Measurements from ENCODE around the gene C15orf39.

Gene C15orf39

GRCh38 chr15:75212200-75212858 lies 10.6 kb downstream of the C15orf39 start:
- Histone ChIP-seq H3K79me2 (ENCODE audit: control insufficient read depth, low read length) (peaks cover 46% of the 10 kb centered on the region), H3K27me3 (ENCODE audit: control insufficient read depth, low read length) (no peaks in the 10 kb centered on the region), H3F3A (ENCODE audit: control insufficient read depth, insufficient read depth) (no peaks in the 10 kb centered on the region), H3K9me3 (ENCODE audit: control insufficient read depth, insufficient read depth, low read length) (no peaks in the 10 kb centered on the region), H3K4me2 (ENCODE audit: low read length) (no peak overlapping the region), H3K4me3 (ENCODE audit: low read length) (no peak overlapping the region), H3K36me3 (ENCODE audit: control insufficient read depth, low read length) (peaks cover 61% of the 10 kb centered on the region), H3K9me2 (replicated peaks; ENCODE audit: control insufficient read depth, low read length) (no peaks in the 10 kb centered on the region), H4K20me1 (ENCODE audit: control insufficient read depth, insufficient read depth, low read depth, low read length) (peaks cover 24% of the 10 kb centered on the region), H3K4me1 (ENCODE audit: control insufficient read depth, low read length) (no peaks in the 10 kb centered on the region), H3K27ac (ENCODE audit: low read depth, low read length) (no peak overlapping the region)
- TF ChIP-seq CTCF (IDR thresholded peaks at IDR 0.05; ENCODE audit: low read depth, low read length, poor library complexity, severe bottlenecking) (no peak), EZH2phosphoT487 (IDR thresholded peaks at IDR 0.05; ENCODE audit: borderline replicate concordance, low read length) (no peak)

- H3K36me3 ChIP-seq (ENCODE audit: control insufficient read depth, low read length): peaks cover 52% of the 10 kb centered on the region
- H4K20me1 ChIP-seq (ENCODE audit: control insufficient read depth, insufficient read depth, low read depth, low read length): peaks cover 18% of the 10 kb centered on the region
- no peaks in the 10 kb centered on the region for H3K9me3 ChIP-seq (ENCODE audit: control insufficient read depth, insufficient read depth, low read length)
- H3K79me2 ChIP-seq (ENCODE audit: control insufficient read depth, low read length): peaks cover 37% of the 10 kb centered on the region
- H3K4me3 ChIP-seq (ENCODE audit: low read length): no peak overlapping the region
- no peaks in the 10 kb centered on the region for H3K9me2 ChIP-seq (replicated peaks; ENCODE audit: control insufficient read depth, low read length)
- H3K4me1 ChIP-seq (ENCODE audit: control insufficient read depth, low read length): no peaks in the 10 kb centered on the region
- H3F3A ChIP-seq (ENCODE audit: control insufficient read depth, insufficient read depth): no peaks in the 10 kb centered on the region
- no peaks in the 10 kb centered on the region for H3K27me3 ChIP-seq (ENCODE audit: control insufficient read depth, low read length)
- H3K27ac ChIP-seq (ENCODE audit: low read depth, low read length): no peak overlapping the region
- no peak overlapping the region for H3K4me2 ChIP-seq (ENCODE audit: low read length)
- TF ChIP-seq EZH2phosphoT487 (IDR thresholded peaks at IDR 0.05; ENCODE audit: borderline replicate concordance, low read length) (no peak), CTCF (IDR thresholded peaks at IDR 0.05; ENCODE audit: low read depth, low read length, poor library complexity, severe bottlenecking) (no peak)
These were observed 11.6 kb downstream of the C15orf39 start for GRCh38 chr15:75213212-75213767.

- Histone ChIP-seq H3K4me3 (ENCODE audit: low read length) (no peak overlapping the region), H3K27me3 (ENCODE audit: control insufficient read depth, low read length) (no peaks in the 10 kb centered on the region), H4K20me1 (ENCODE audit: control insufficient read depth, insufficient read depth, low read depth, low read length) (peaks cover 14% of the 10 kb centered on the region), H3K9me2 (replicated peaks; ENCODE audit: control insufficient read depth, low read length) (no peaks in the 10 kb centered on the region), H3F3A (ENCODE audit: control insufficient read depth, insufficient read depth) (no peaks in the 10 kb centered on the region), H3K9me3 (ENCODE audit: control insufficient read depth, insufficient read depth, low read length) (no peaks in the 10 kb centered on the region), H3K4me2 (ENCODE audit: low read length) (no peak overlapping the region), H3K27ac (ENCODE audit: low read depth, low read length) (no peak overlapping the region), H3K79me2 (ENCODE audit: control insufficient read depth, low read length) (peaks cover 32% of the 10 kb centered on the region), H3K36me3 (ENCODE audit: control insufficient read depth, low read length) (peaks cover 47% of the 10 kb centered on the region), H3K4me1 (ENCODE audit: control insufficient read depth, low read length) (peaks cover under 1% of the 10 kb centered on the region; the same call in 1 of the 2 replicates)
- TF ChIP-seq CTCF (IDR thresholded peaks at IDR 0.05; ENCODE audit: low read depth, low read length, poor library complexity, severe bottlenecking): no peak
- no peak for TF ChIP-seq EZH2phosphoT487 (IDR thresholded peaks at IDR 0.05; ENCODE audit: borderline replicate concordance, low read length)
These were observed 12.1 kb downstream of the C15orf39 start for GRCh38 chr15:75213768-75214221.

Data from DOHH2 (cell line).